Pancreas (tissue), 10 donors: Measurements from ENCODE around the gene CSH1. TPM values are rescaled to one million over a fixed set of nuclear protein-coding genes. Genes with fewer than 3 reads are reported as not detected.
"Not testable (repeated sequence)": the region's sequence is repeated elsewhere in the genome, so short reads cannot be mapped to it uniquely, and the experiment has no call there.

Experiments used
- ATAC-seq, 4 donors: fragments of 200-7000 bp; cut with Tn5 transposase; one replicate each; pipeline versions ENCODE4 v1.8.0 to v1.9.1; 2020; ENCODE audit warnings: mild to moderate bottlenecking in 4 of 4, moderate library complexity in 4 of 4
- DNase-seq, 6 donors: peaks; one replicate each; pipeline ENCODE4 v3.0.0-alpha.2; 2020
- FAIRE-seq: peaks from 2 replicates; lab custom pipeline; 2012; peaks lifted over from hg19 to GRCh38; lab: Jason Lieb, UNC
- H3K27ac ChIP-seq, 4 donors: fragments of 200-600 bp; sonication (generic); 1 replicate in 3 of 4; 2 replicates in 1 of 4; pipeline versions ENCODE4 v1.5.0 to v1.8.0; 2020
- H3K27me3 ChIP-seq, 4 donors: fragments of 200-600 bp; one replicate each; pipeline ENCODE4 v1.8.0; 2021
- H3K36me3 ChIP-seq, 3 donors: fragments of 200-600 bp; sonication (generic) in 1 of 3; one replicate each; pipeline versions ENCODE4 v1.5.0 to v1.8.0; 2020 to 2021
- H3K4me1 ChIP-seq, 3 donors: fragments of 200-600 bp; one replicate each; pipeline ENCODE4 v1.8.0; 2021
- H3K4me3 ChIP-seq, 4 donors: fragments of 200-600 bp; sonication (generic) in 2 of 4; one replicate each; pipeline versions ENCODE4 v1.5.0 to v1.8.0; 2020 to 2021
- H3K9me3 ChIP-seq, 4 donors: fragments of 200-600 bp; one replicate each; pipeline ENCODE4 v1.8.0; 2021
- CTCF ChIP-seq, 4 donors: fragments of 200-600 bp; sonication (generic) in 3 of 4; IDR thresholded peaks; one replicate each; pipeline versions ENCODE4 v1.5.0 to v1.8.0; 2021; ENCODE audit warnings: antibody characterized with exemption in 4 of 4
- WGBS, 2 donors: extraction: QIAGEN DNeasy Blood & Tissue Kit; methylation state at CpG; one replicate each; pipeline ENCODE4 v1.1.7; 2013; 5-methylcytosine and 5-hydroxymethylcytosine counted together
- intact Hi-C, 3 donors: fragments of 100-400 bp; cut with DNase I; formaldehyde crosslinking; loops; one replicate each; pipeline versions ENCODE4 v1.11.1 to v1.14.2; 2022
- polyA plus RNA-seq, 2 donors: library from polyadenylated mRNA; stranded (reverse); fragments of 200-250 nt; gene quantifications; one replicate each; pipeline ENCODE4 v1.2.3, GENCODE V29; 2013
- total RNA-seq, 6 donors: library from RNA; stranded (reverse); fragmentation: NEBNext Ultra II Directional in 4 of 6; extraction: Animal tissue kit (Norgen Biotek cat#: 25700) in 4 of 6; gene quantifications; one replicate each; pipeline versions ENCODE4 v1.2.1 to v1.2.4, GENCODE V29; 2021 to 2023
- donor health status: healthy with polysubstance abuse.
- donor health status: DM: no; HTN: no; CAD: no; lungs with moderate emphysema.
- donor health status: DM: no; HTN: no; CAD: no.
- donor health status: control.
- donor health status: control.
- donor health status: Bipolar disorder and iron deficiency.
- donor health status: DM: yes; HTN: yes; CAD: no.
- donor health status: DM: no; HTN: no; CAD: no.
- donor health status: DM: no; HTN: no; CAD: no.
- donor health status: DM: yes; HTN: yes; CAD: no.

Gene CSH1
- total and polyA plus RNA-seq, 8 donors: not detected

- ATAC-seq (no peak), DNase-seq (peak in 1 of 6 donors; percentile 38), FAIRE-seq (no peak)
- WGBS, 2 donors: 70 to 82% methylated on average over 14 of the region's 14 CpGs
- Histone ChIP-seq H3K27ac (no peak overlapping the region), H3K9me3 (no peaks in the 10 kb centered on the region), H3K4me1 (no peaks in the 10 kb centered on the region), H3K36me3 (no peaks in the 10 kb centered on the region), H3K4me3 (no peak overlapping the region), H3K27me3 (no peaks in the 10 kb centered on the region)
- no peak for TF ChIP-seq CTCF (IDR thresholded peaks at IDR 0.05)
- intact Hi-C loops: loop anchor here in 2 of 3 donors (10.0 kb wide), 2 partner anchors 225 to 375 kb away; partner anchors contain the start of gene ERN1 (in 2 of the 2)
These were observed 13.7 kb upstream of the CSH1 start for GRCh38 chr17:63910096-63910495.

GRCh38 chr17:63909586-63909985, 13.2 kb upstream of the CSH1 start:
- H3K4me1 ChIP-seq, H3K27me3 ChIP-seq, H3K27ac ChIP-seq, FAIRE-seq, H3K4me3 ChIP-seq, H3K9me3 ChIP-seq, intact Hi-C loops, H3K36me3 ChIP-seq, ATAC-seq: not testable (repeated sequence)
- peak in 1 of 6 donors; percentile 19 for DNase-seq
- WGBS, 2 donors: 81 to 88% methylated on average over 9 to 10 of the region's 10 CpGs

GRCh38 chr17:63907161-63907778, 10.9 kb upstream of the CSH1 start:
- H3K9me3 ChIP-seq, FAIRE-seq, H3K36me3 ChIP-seq, H3K27ac ChIP-seq, H3K27me3 ChIP-seq, H3K4me3 ChIP-seq, H3K4me1 ChIP-seq, intact Hi-C loops, ATAC-seq: not testable (repeated sequence)
- 43 to 51% methylated on average over 10 of the region's 12 CpGs for WGBS, 2 donors
- DNase-seq: peak in 1 of 6 donors; percentile 12

GRCh38 chr17:63904796-63905195, 8.4 kb upstream of the CSH1 start:
- FAIRE-seq, DNase-seq, ATAC-seq, H3K27me3 ChIP-seq, H3K4me1 ChIP-seq, H3K27ac ChIP-seq, H3K4me3 ChIP-seq, H3K9me3 ChIP-seq, intact Hi-C loops, H3K36me3 ChIP-seq: not testable (repeated sequence)
- 85 to 91% methylated on average over 8 of the region's 8 CpGs for WGBS, 2 donors

- DNase-seq (peak in 1 of 6 donors; percentile 22), ATAC-seq (peak in 3 of 4 donors; percentile 63 to 78 (median 73))
- 29 to 32% methylated on average over 5 of the region's 5 CpGs for whole genome bisulfite sequencing, 2 donors
- H3K4me3 ChIP-seq, H3K36me3 ChIP-seq, H3K27me3 ChIP-seq, H3K4me1 ChIP-seq, H3K9me3 ChIP-seq, intact Hi-C loops, H3K27ac ChIP-seq, FAIRE-seq: not testable (repeated sequence)
- peak in 2 of 4 donors; percentile 13 to 22 for TF ChIP-seq CTCF (IDR thresholded peaks at IDR 0.05)
These were observed 7.4 kb upstream of the CSH1 start for GRCh38 chr17:63903787-63904201.

GRCh38 chr17:63901971-63902370, 5.6 kb upstream of the CSH1 start:
- WGBS, 2 donors: 81 to 90% methylated on average over 2 of the region's 2 CpGs

GRCh38 chr17:63898899-63899798, 2.8 kb upstream of the CSH1 start:
- H3K9me3 ChIP-seq, FAIRE-seq, intact Hi-C loops, H3K36me3 ChIP-seq, H3K27ac ChIP-seq, ATAC-seq, H3K27me3 ChIP-seq, H3K4me1 ChIP-seq, H3K4me3 ChIP-seq: not testable (repeated sequence)
- DNase-seq: peak in 1 of 6 donors; percentile 18
- WGBS, 2 donors: 74 to 75% methylated on average over 6 of the region's 6 CpGs

More at GRCh38 chr17:63901971-63902370, 5.6 kb upstream of the CSH1 start:
- H3K4me3 ChIP-seq, FAIRE-seq, H3K4me1 ChIP-seq, intact Hi-C loops, H3K27ac ChIP-seq, H3K9me3 ChIP-seq, H3K36me3 ChIP-seq, H3K27me3 ChIP-seq, ATAC-seq, DNase-seq: not testable (repeated sequence)

GRCh38 chr17:63894821-63895220, 1.6 kb downstream of the CSH1 start:
- intact Hi-C loops, H3K4me3 ChIP-seq, ATAC-seq, H3K27me3 ChIP-seq, H3K36me3 ChIP-seq, FAIRE-seq, H3K27ac ChIP-seq, H3K4me1 ChIP-seq, DNase-seq, H3K9me3 ChIP-seq: not testable (repeated sequence)
- 82% methylated on average over 4 to 10 of the region's 10 CpGs for WGBS, 2 donors

- H3K27ac ChIP-seq, H3K4me1 ChIP-seq, intact Hi-C loops, H3K4me3 ChIP-seq, FAIRE-seq, ATAC-seq, H3K9me3 ChIP-seq, H3K27me3 ChIP-seq, H3K36me3 ChIP-seq, DNase-seq: not testable (repeated sequence)
- 55 to 57% methylated on average over 3 of the region's 3 CpGs for WGBS, 2 donors
These were observed 2.4 kb downstream of the CSH1 start for GRCh38 chr17:63894021-63894420.
